Caco-2 (cell line): ENCODE measurements around the gene PRDM5. TPM values are rescaled to one million over a fixed set of nuclear protein-coding genes. Genes with fewer than 3 reads are reported as not detected.

ENCODE experiments used
- BruUV-seq: library from RNA; stranded (reverse); fragments of 400-500 nt; replicated peaks from 2 replicates; lab custom pipeline; 2021; lab: Mats Ljungman, UMichigan
- CTCF ChIA-PET: fragments of 300-600 bp; sonication (Branson Sonifier 250); formaldehyde crosslinking; loops from one replicate; lab custom pipeline; 2022; ENCODE audit warnings: antibody characterized with exemption; lab: Charles Lee
- POLR2A ChIA-PET: fragments of 300-600 bp; sonication (Branson Sonifier 250); formaldehyde crosslinking; loops from one replicate; lab custom pipeline; 2022; ENCODE audit warnings: antibody characterized with exemption; lab: Charles Lee
- DNase-seq, 2 experiments: peaks; one replicate each; pipeline versions ENCODE4 v3.0.0 to v3.0.0-alpha.2; 2020 to 2022
- H3K27me3 ChIP-seq: replicated peaks from 2 replicates; pipeline ENCODE4 v1.6.0; 2011; ENCODE audit warnings: low read length; ENCODE audit not compliant: control insufficient read depth, insufficient read depth
- H3K36me3 ChIP-seq: 2 replicates; pipeline ENCODE4 v1.5.1; 2011; ENCODE audit warnings: low read length; ENCODE audit not compliant: control insufficient read depth, insufficient read depth
- H3K4me1 ChIP-seq: fragments of 250-450 bp; sonication (Bioruptor Pico); 2 replicates; pipeline ENCODE4 v1.5.1; 2020; ENCODE audit warnings: mild to moderate bottlenecking
- H3K4me3 ChIP-seq: 2 replicates; pipeline ENCODE4 v1.5.1; 2011; ENCODE audit warnings: low read depth, mild to moderate bottlenecking, control low read depth, low read length
- H3K9me3 ChIP-seq: fragments of 250-450 bp; sonication (Bioruptor Pico); 2 replicates; pipeline ENCODE4 v1.5.1; 2020; ENCODE audit warnings: mild to moderate bottlenecking, moderate library complexity
- H3K27ac Mint-ChIP-seq: one replicate; pipeline ENCODE4 v1.8.0; 2022; ENCODE audit warnings: mixed read lengths; ENCODE audit not compliant: unreplicated experiment
- H3K27me3 Mint-ChIP-seq: one replicate; pipeline ENCODE4 v1.8.0; 2022; ENCODE audit warnings: mixed read lengths; ENCODE audit not compliant: insufficient read depth, unreplicated experiment
- H3K36me3 Mint-ChIP-seq: one replicate; pipeline ENCODE4 v1.8.0; 2022; ENCODE audit warnings: mild to moderate bottlenecking, mixed read lengths; ENCODE audit not compliant: insufficient read depth, unreplicated experiment
- H3K4me1 Mint-ChIP-seq: one replicate; pipeline ENCODE4 v1.8.0; 2022; ENCODE audit warnings: low read depth, mixed read lengths; ENCODE audit not compliant: unreplicated experiment
- H3K4me3 Mint-ChIP-seq: one replicate; pipeline ENCODE4 v1.8.0; 2022; ENCODE audit warnings: mild to moderate bottlenecking, moderate library complexity, mixed read lengths; ENCODE audit not compliant: unreplicated experiment
- H3K9me3 Mint-ChIP-seq: one replicate; pipeline ENCODE4 v1.8.0; 2022; ENCODE audit warnings: mixed read lengths; ENCODE audit not compliant: unreplicated experiment
- intact Hi-C: fragments of 100-400 bp; cut with micrococcal nuclease; formaldehyde crosslinking; loops from one replicate; pipeline ENCODE4 v1.10.0; 2022; ENCODE audit not compliant: unreplicated experiment
- total RNA-seq: library from RNA; stranded (reverse); gene quantifications from 2 replicates; pipeline ENCODE4 v1.2.3, GENCODE V29; 2022
- TF ChIP-seq, protein P1 (sequence below), 2 experiments: fragments of 200-600 bp in 1 of 2; IDR thresholded peaks; 1 replicate in 1 of 2; 2 replicates in 1 of 2; pipeline versions ENCODE4 v1.5.1 to v1.8.0; 2011 to 2022; ENCODE audit warnings: antibody characterized with exemption in 1 of 2, control low read depth in 1 of 2, inconsistent platforms in 1 of 2, low read depth in 1 of 2, low read length in 1 of 2, mild to moderate bottlenecking in 1 of 2, moderate library complexity in 1 of 2; ENCODE audit not compliant: insufficient read depth in 1 of 2, severe bottlenecking in 1 of 2, unreplicated experiment in 1 of 2

The PRDM5 gene
- total RNA-seq, 1 experiment from 2014 or later: 14.3 TPM

GRCh38 chr4:120858776-120859175, 63.8 kb downstream of the PRDM5 start:
- Histone ChIP-seq H3K27me3 (no peaks in the 10 kb centered on the region), H3K9me3 (no peaks in the 10 kb centered on the region), H3K4me1 (no peaks in the 10 kb centered on the region), H3K36me3 (no peaks in the 10 kb centered on the region), H3K4me3 (no peak overlapping the region)
- H3K4me3 Mint-ChIP-seq: no peak overlapping the region
- H3K27ac Mint-ChIP-seq: no peak overlapping the region
- no peaks in the 10 kb centered on the region for H3K27me3 Mint-ChIP-seq
- TF ChIP-seq, protein P1, sequence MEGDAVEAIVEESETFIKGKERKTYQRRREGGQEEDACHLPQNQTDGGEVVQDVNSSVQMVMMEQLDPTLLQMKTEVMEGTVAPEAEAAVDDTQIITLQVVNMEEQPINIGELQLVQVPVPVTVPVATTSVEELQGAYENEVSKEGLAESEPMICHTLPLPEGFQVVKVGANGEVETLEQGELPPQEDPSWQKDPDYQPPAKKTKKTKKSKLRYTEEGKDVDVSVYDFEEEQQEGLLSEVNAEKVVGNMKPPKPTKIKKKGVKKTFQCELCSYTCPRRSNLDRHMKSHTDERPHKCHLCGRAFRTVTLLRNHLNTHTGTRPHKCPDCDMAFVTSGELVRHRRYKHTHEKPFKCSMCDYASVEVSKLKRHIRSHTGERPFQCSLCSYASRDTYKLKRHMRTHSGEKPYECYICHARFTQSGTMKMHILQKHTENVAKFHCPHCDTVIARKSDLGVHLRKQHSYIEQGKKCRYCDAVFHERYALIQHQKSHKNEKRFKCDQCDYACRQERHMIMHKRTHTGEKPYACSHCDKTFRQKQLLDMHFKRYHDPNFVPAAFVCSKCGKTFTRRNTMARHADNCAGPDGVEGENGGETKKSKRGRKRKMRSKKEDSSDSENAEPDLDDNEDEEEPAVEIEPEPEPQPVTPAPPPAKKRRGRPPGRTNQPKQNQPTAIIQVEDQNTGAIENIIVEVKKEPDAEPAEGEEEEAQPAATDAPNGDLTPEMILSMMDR (IDR thresholded peaks at IDR 0.05; ENCODE audit: insufficient read depth in 1 of 2, low read depth in 1 of 2, low read length in 1 of 2, severe bottlenecking in 1 of 2, unreplicated experiment in 1 of 2): no peak
- CTCF ChIA-PET: no interaction called here
- no peak for DNase-seq
- BruUV-seq: no TSS peak
- intact Hi-C loops: no loop called here
- no peaks in the 10 kb centered on the region for H3K9me3 Mint-ChIP-seq
- no peaks in the 10 kb centered on the region for H3K36me3 Mint-ChIP-seq
- H3K4me1 Mint-ChIP-seq: no peaks in the 10 kb centered on the region
- POLR2A ChIA-PET: no interaction called here

- TF ChIP-seq, protein P1 (IDR thresholded peaks at IDR 0.05; ENCODE audit: insufficient read depth in 1 of 2, low read depth in 1 of 2, low read length in 1 of 2, severe bottlenecking in 1 of 2, unreplicated experiment in 1 of 2): no peak
- Mint-ChIP-seq H3K4me3 (no peak overlapping the region), H3K36me3 (no peaks in the 10 kb centered on the region), H3K27me3 (no peaks in the 10 kb centered on the region), H3K27ac (no peak overlapping the region), H3K4me1 (no peaks in the 10 kb centered on the region), H3K9me3 (no peaks in the 10 kb centered on the region)
- POLR2A ChIA-PET: no interaction called here
- H3K9me3 ChIP-seq: no peaks in the 10 kb centered on the region
- BruUV-seq: no TSS peak
- no peaks in the 10 kb centered on the region for H3K4me1 ChIP-seq
- DNase-seq: no peak
- H3K36me3 ChIP-seq: no peaks in the 10 kb centered on the region
- CTCF ChIA-PET: no interaction called here
- intact Hi-C loops: no loop called here
- H3K4me3 ChIP-seq: no peak overlapping the region
- no peaks in the 10 kb centered on the region for H3K27me3 ChIP-seq
These were observed 65.2 kb downstream of the PRDM5 start for GRCh38 chr4:120857312-120857711.

GRCh38 chr4:120856294-120856693, 66.2 kb downstream of the PRDM5 start:
- H3K4me3 ChIP-seq: no peak overlapping the region
- Mint-ChIP-seq H3K9me3 (no peaks in the 10 kb centered on the region), H3K4me3 (no peak overlapping the region), H3K27ac (no peak overlapping the region), H3K27me3 (no peaks in the 10 kb centered on the region), H3K36me3 (no peaks in the 10 kb centered on the region), H3K4me1 (no peaks in the 10 kb centered on the region)
- POLR2A ChIA-PET: no interaction called here
- no peaks in the 10 kb centered on the region for H3K27me3 ChIP-seq
- DNase-seq: no peak
- TF ChIP-seq, protein P1 (IDR thresholded peaks at IDR 0.05; ENCODE audit: insufficient read depth in 1 of 2, low read depth in 1 of 2, low read length in 1 of 2, severe bottlenecking in 1 of 2, unreplicated experiment in 1 of 2): no peak
- no peaks in the 10 kb centered on the region for H3K36me3 ChIP-seq
- CTCF ChIA-PET: no interaction called here
- intact Hi-C loops: no loop called here
- no peaks in the 10 kb centered on the region for H3K9me3 ChIP-seq
- no peaks in the 10 kb centered on the region for H3K4me1 ChIP-seq
- BruUV-seq: no TSS peak
